HG02588 (cell line): ENCODE data around the gene TNFRSF14.
A peak's percentile ranks its signal among the peaks of the same experiment; 100 is the strongest.
"Not testable (repeated sequence)": the region's sequence is repeated elsewhere in the genome, so short reads cannot be mapped to it uniquely, and the experiment has no call there.

Experiments
- ATAC-seq: cut with Tn5 transposase; IDR thresholded peaks from one replicate; pipeline ENCODE4 v1.9.1; 2021; ENCODE audit warnings: mild to moderate bottlenecking, moderate library complexity; ENCODE audit not compliant: unreplicated experiment

Gene TNFRSF14

GRCh38 chr1:2566101-2567045, 10.2 kb downstream of the TNFRSF14 start:
- no peak for ATAC-seq

GRCh38 chr1:2567083-2567679, 11.0 kb downstream of the TNFRSF14 start:
- no peak for ATAC-seq

- ATAC-seq: not testable (repeated sequence)
These were observed 12.1 kb downstream of the TNFRSF14 start for GRCh38 chr1:2568187-2568816.

GRCh38 chr1:2569060-2569459, 12.9 kb downstream of the TNFRSF14 start:
- ATAC-seq: no peak

GRCh38 chr1:2569703-2570102, 13.5 kb downstream of the TNFRSF14 start:
- not testable (repeated sequence) for ATAC-seq

GRCh38 chr1:2570332-2570731, 14.2 kb downstream of the TNFRSF14 start:
- no peak for ATAC-seq

GRCh38 chr1:2571348-2571747, 15.2 kb downstream of the TNFRSF14 start:
- no peak for ATAC-seq

- no peak for ATAC-seq
These were observed 17.2 kb downstream of the TNFRSF14 start for GRCh38 chr1:2573250-2573920.

- no peak for ATAC-seq
These were observed 18.2 kb downstream of the TNFRSF14 start for GRCh38 chr1:2574350-2574749.

GRCh38 chr1:2575801-2576663, 19.9 kb downstream of the TNFRSF14 start:
- no peak for ATAC-seq

- peak; percentile 29 for ATAC-seq
These were observed 21.4 kb downstream of the TNFRSF14 start for GRCh38 chr1:2577565-2578075.

- no peak for ATAC-seq
These were observed 22.6 kb downstream of the TNFRSF14 start for GRCh38 chr1:2578758-2579118.

- no peak for ATAC-seq
These were observed 24.5 kb downstream of the TNFRSF14 start for GRCh38 chr1:2580691-2581090.

- ATAC-seq: no peak
These were observed 26.2 kb downstream of the TNFRSF14 start for GRCh38 chr1:2582391-2582790.

- no peak for ATAC-seq
These were observed 27.2 kb downstream of the TNFRSF14 start for GRCh38 chr1:2583331-2583791.

GRCh38 chr1:2583871-2584351, 27.7 kb downstream of the TNFRSF14 start:
- ATAC-seq: no peak

- no peak for ATAC-seq
These were observed 28.6 kb downstream of the TNFRSF14 start for GRCh38 chr1:2584686-2585317.

GRCh38 chr1:2585318-2586092, 29.3 kb downstream of the TNFRSF14 start:
- peak; percentile 30 for ATAC-seq
